ENCODE data around the gene KRT9. TPM values are rescaled to one million over a fixed set of nuclear protein-coding genes. Genes with fewer than 3 reads are reported as not detected.

KRT9 gene
- total RNA-seq, 1 experiment from 2014 or later = not detected

GRCh38 chr17:41549596-41550039 lies 22.2 kb downstream of the KRT9 start:
- no TSS peak for BruUV-seq (replicated peaks)
- CTCF ChIA-PET = interaction anchor here (0.7 to 3.8 kb wide), 8 partner anchors 10 to 693 kb away, joined by 3 to 34 read pairs (median 6); no protein-coding TSS in a partner anchor
- intact Hi-C loops (cut with micrococcal nuclease; ENCODE audit: unreplicated experiment) = loop anchor here (1.0 to 5.0 kb wide), 3 partner anchors 99 to 747 kb away; no protein-coding TSS in a partner anchor
- no peak for DNase-seq (ENCODE audit: low spot score)
- Histone ChIP-seq H3K4me3 (ENCODE audit: low read depth, low read length, poor library complexity, severe bottlenecking) (no peak overlapping the region), H3K27ac (ENCODE audit: low read depth, low read length, poor library complexity, severe bottlenecking) (no peak overlapping the region), H3K4me1 (ENCODE audit: insufficient read depth, low read length, poor library complexity, severe bottlenecking) (no peaks in the 10 kb centered on the region), H3K9me3 (ENCODE audit: low read depth, low read length, poor library complexity, severe bottlenecking) (no peaks in the 10 kb centered on the region), H3K27me3 (replicated peaks; ENCODE audit: insufficient read depth, low read depth, low read length, poor library complexity) (no peaks in the 10 kb centered on the region), H3K36me3 (ENCODE audit: insufficient read depth, low read length, poor library complexity, severe bottlenecking) (no peaks in the 10 kb centered on the region)
- POLR2A ChIA-PET (ENCODE audit: low non-redundant PET) = no interaction called here
- TF ChIP-seq CTCF (conservative IDR thresholded peaks at IDR 0.05; ENCODE audit: low read depth, low read length) (no peak), EZH2 (IDR thresholded peaks at IDR 0.05; ENCODE audit: borderline replicate concordance, low read depth, low read length, poor library complexity, severe bottlenecking) (no peak)

- intact Hi-C loops (cut with micrococcal nuclease; ENCODE audit: unreplicated experiment) = loop anchor here (1.0 to 5.0 kb wide), 3 partner anchors 100 to 747 kb away; no protein-coding TSS in a partner anchor
- ChIA-PET POLR2A (ENCODE audit: low non-redundant PET) (no interaction called here), CTCF (interaction anchor here (0.5 to 3.8 kb wide), 14 partner anchors 10 to 1330 kb away, joined by 3 to 34 read pairs (median 4); partner anchors contain the start of gene WIPF2)
- Histone ChIP-seq H3K9me3 (ENCODE audit: low read depth, low read length, poor library complexity, severe bottlenecking) (no peaks in the 10 kb centered on the region), H3K27ac (ENCODE audit: low read depth, low read length, poor library complexity, severe bottlenecking) (peak overlapping the region; percentile 50), H3K27me3 (replicated peaks; ENCODE audit: insufficient read depth, low read depth, low read length, poor library complexity) (no peaks in the 10 kb centered on the region), H3K36me3 (ENCODE audit: insufficient read depth, low read length, poor library complexity, severe bottlenecking) (no peaks in the 10 kb centered on the region), H3K4me1 (ENCODE audit: insufficient read depth, low read length, poor library complexity, severe bottlenecking) (no peaks in the 10 kb centered on the region), H3K4me3 (ENCODE audit: low read depth, low read length, poor library complexity, severe bottlenecking) (no peak overlapping the region)
- no TSS peak for BruUV-seq (replicated peaks)
- peak; percentile 74 for DNase-seq (ENCODE audit: low spot score)
- TF ChIP-seq EZH2 (IDR thresholded peaks at IDR 0.05; ENCODE audit: borderline replicate concordance, low read depth, low read length, poor library complexity, severe bottlenecking) = no peak
- peak; percentile 74 for TF ChIP-seq CTCF (conservative IDR thresholded peaks at IDR 0.05; ENCODE audit: low read depth, low read length)
These were observed 22.8 kb downstream of the KRT9 start for GRCh38 chr17:41548844-41549595.

- DNase-seq (ENCODE audit: low spot score) = peak; percentile 52
- intact Hi-C loops (cut with micrococcal nuclease; ENCODE audit: unreplicated experiment) = loop anchor here (2.0 to 5.0 kb wide), 2 partner anchors 101 to 746 kb away; no protein-coding TSS in a partner anchor
- H3K4me3 ChIP-seq (ENCODE audit: low read depth, low read length, poor library complexity, severe bottlenecking) = no peak overlapping the region
- no peaks in the 10 kb centered on the region for H3K27me3 ChIP-seq (replicated peaks; ENCODE audit: insufficient read depth, low read depth, low read length, poor library complexity)
- H3K27ac ChIP-seq (ENCODE audit: low read depth, low read length, poor library complexity, severe bottlenecking) = no peak overlapping the region
- no peaks in the 10 kb centered on the region for H3K4me1 ChIP-seq (ENCODE audit: insufficient read depth, low read length, poor library complexity, severe bottlenecking)
- no peaks in the 10 kb centered on the region for H3K36me3 ChIP-seq (ENCODE audit: insufficient read depth, low read length, poor library complexity, severe bottlenecking)
- ChIA-PET POLR2A (ENCODE audit: low non-redundant PET) (interaction anchor here (0.6 kb wide), 1 partner anchor 90 kb away, joined by 3 read pairs; no protein-coding TSS in a partner anchor), CTCF (interaction anchor here (0.5 to 3.8 kb wide), 9 partner anchors 9 to 1329 kb away, joined by 3 to 34 read pairs (median 4); partner anchors contain the start of gene WIPF2)
- no peaks in the 10 kb centered on the region for H3K9me3 ChIP-seq (ENCODE audit: low read depth, low read length, poor library complexity, severe bottlenecking)
- no TSS peak for BruUV-seq (replicated peaks)
- TF ChIP-seq CTCF (conservative IDR thresholded peaks at IDR 0.05; ENCODE audit: low read depth, low read length) (no peak), EZH2 (IDR thresholded peaks at IDR 0.05; ENCODE audit: borderline replicate concordance, low read depth, low read length, poor library complexity, severe bottlenecking) (no peak)
These were observed 23.7 kb downstream of the KRT9 start for GRCh38 chr17:41547921-41548843.
